GM21619 (cell line): ENCODE data around the gene AKAP13.
"Not testable (repeated sequence)": the region's sequence is repeated elsewhere in the genome, so short reads cannot be mapped to it uniquely, and the experiment has no call there.

Source experiments
- ATAC-seq: cut with Tn5 transposase; IDR thresholded peaks from one replicate; pipeline ENCODE4 v1.9.1; 2021; ENCODE audit not compliant: unreplicated experiment

The AKAP13 gene, protein sequence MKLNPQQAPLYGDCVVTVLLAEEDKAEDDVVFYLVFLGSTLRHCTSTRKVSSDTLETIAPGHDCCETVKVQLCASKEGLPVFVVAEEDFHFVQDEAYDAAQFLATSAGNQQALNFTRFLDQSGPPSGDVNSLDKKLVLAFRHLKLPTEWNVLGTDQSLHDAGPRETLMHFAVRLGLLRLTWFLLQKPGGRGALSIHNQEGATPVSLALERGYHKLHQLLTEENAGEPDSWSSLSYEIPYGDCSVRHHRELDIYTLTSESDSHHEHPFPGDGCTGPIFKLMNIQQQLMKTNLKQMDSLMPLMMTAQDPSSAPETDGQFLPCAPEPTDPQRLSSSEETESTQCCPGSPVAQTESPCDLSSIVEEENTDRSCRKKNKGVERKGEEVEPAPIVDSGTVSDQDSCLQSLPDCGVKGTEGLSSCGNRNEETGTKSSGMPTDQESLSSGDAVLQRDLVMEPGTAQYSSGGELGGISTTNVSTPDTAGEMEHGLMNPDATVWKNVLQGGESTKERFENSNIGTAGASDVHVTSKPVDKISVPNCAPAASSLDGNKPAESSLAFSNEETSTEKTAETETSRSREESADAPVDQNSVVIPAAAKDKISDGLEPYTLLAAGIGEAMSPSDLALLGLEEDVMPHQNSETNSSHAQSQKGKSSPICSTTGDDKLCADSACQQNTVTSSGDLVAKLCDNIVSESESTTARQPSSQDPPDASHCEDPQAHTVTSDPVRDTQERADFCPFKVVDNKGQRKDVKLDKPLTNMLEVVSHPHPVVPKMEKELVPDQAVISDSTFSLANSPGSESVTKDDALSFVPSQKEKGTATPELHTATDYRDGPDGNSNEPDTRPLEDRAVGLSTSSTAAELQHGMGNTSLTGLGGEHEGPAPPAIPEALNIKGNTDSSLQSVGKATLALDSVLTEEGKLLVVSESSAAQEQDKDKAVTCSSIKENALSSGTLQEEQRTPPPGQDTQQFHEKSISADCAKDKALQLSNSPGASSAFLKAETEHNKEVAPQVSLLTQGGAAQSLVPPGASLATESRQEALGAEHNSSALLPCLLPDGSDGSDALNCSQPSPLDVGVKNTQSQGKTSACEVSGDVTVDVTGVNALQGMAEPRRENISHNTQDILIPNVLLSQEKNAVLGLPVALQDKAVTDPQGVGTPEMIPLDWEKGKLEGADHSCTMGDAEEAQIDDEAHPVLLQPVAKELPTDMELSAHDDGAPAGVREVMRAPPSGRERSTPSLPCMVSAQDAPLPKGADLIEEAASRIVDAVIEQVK (N-terminal part only)

DNA sequence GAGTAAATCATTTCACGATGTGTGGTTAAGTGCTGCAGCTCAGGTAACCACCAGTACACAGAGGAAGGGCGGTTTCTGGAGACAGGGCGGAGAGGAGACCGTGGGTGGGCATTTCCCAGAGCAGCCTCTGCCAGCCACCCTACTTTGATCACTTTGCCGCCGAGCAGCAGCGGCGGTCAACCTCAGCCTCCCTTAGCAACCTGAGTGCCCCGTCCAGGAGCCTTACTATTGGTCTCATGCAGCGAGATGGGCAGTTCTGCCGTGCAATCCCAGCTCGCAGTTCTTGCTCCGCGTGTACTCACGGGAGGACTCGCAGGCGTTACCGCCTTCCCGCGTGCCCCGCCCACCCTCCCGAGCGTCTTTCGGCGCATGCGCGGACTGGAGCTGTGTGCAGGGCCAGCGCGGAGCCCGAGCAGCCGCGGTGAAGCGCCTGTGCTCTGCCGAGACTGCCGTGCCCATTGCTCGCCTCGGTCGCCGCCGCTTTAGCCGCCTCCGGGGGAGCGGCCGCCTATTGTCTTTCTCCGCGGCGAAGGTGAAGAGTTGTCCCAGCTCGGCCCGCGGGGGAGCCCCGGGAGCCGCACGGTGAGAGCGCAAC is at the start of gene AKAP13:
Gene AKAP13, plus strand, starts transcription at position 387 of the 595 bp plus-strand sequence. CDS start 105,118 bp downstream, outside the sequence.
- ATAC-seq = peak; percentile 83

DNA sequence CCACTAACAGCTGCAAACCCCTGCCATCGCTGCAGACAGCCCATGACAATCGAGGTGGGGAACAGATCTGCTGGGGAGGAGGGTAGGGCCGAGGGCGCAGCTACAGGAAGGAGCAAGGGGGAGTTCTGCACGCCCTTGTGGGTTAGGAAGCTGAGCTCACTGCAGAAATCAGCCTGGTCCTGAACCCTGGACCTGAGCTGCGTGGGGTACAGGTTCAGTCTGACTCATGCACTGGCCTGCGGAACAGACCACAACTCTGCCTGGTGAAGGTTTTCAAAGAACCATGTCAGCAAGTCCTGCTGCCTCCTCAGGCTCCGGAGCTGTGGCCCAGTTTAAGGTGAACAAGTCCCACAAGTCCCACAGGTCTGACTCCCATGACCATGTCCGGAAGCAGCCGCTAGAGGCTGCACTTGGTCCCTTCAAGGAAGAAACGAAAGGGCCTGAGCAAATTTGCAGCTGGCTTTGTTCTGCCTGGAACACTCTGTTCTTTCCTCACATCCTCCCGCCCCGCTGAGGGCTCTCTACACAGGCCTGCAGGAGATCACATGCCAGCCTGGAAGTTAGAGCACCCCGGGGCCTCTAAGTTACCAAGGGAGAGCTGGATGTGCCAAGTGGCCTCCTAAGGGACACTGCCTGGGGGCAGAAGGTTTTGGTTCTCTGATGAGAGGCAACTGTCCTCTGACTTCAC is 49.4 kb upstream of the AKAP13 start:
- peak; percentile 65 for ATAC-seq

GRCh38 chr15:85331655-85332285 is 48.6 kb upstream of the AKAP13 start:
- no peak for ATAC-seq

GRCh38 chr15:85333132-85333831 is 47.1 kb upstream of the AKAP13 start:
- ATAC-seq = no peak

GRCh38 chr15:85334241-85334640 is 46.2 kb upstream of the AKAP13 start:
- ATAC-seq = no peak

GRCh38 chr15:85335193-85335942 is 45.0 kb upstream of the AKAP13 start:
- no peak for ATAC-seq

GRCh38 chr15:85336880-85337279 is 43.5 kb upstream of the AKAP13 start:
- no peak for ATAC-seq

- no peak for ATAC-seq
Measured at GRCh38 chr15:85337425-85338074, 42.9 kb upstream of the AKAP13 start.

DNA sequence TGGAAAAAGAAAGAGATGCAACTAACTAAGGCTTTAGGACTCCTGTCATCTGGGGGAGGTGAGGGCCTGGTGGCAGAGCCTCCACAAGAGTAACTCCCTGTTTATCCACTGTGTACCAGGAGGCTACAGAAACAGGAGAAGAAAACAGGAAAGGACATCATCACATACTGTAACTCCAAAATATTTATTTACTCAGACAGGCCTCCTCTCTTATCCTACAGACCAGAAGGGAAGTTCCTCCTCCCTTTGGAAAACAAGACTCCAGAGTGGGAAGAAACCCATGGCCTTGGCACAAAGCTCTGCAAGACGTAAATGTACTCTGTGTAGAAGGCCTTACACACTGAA is 40.1 kb upstream of the AKAP13 start:
- ATAC-seq = no peak

DNA sequence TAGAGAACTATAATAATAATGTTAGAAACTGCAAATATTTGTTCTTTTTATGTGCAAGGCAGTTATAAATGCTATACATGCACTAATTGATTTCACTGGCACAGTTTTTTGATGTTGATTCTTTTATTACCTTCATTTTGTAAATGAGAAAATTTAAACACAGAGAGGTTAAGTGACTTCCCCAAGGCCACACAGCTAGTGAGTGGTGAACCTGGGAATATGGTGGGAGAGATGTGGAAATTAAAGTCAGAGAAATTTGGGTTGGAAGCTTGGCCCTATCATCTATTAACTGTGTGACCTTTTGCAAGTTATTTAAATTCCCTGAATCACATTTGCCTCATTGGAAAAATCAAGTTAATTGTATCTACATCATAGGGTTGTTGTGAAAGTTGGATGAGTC is 39.6 kb upstream of the AKAP13 start:
- ATAC-seq = no peak

- not testable (repeated sequence) for ATAC-seq
Measured at GRCh38 chr15:85342163-85342562, 38.2 kb upstream of the AKAP13 start.

GRCh38 chr15:85343443-85343842 is 37.0 kb upstream of the AKAP13 start:
- ATAC-seq = not testable (repeated sequence)

- not testable (repeated sequence) for ATAC-seq
Measured at GRCh38 chr15:85344241-85344640, 36.2 kb upstream of the AKAP13 start.

GRCh38 chr15:85344653-85345114 is 35.7 kb upstream of the AKAP13 start:
- not testable (repeated sequence) for ATAC-seq

DNA sequence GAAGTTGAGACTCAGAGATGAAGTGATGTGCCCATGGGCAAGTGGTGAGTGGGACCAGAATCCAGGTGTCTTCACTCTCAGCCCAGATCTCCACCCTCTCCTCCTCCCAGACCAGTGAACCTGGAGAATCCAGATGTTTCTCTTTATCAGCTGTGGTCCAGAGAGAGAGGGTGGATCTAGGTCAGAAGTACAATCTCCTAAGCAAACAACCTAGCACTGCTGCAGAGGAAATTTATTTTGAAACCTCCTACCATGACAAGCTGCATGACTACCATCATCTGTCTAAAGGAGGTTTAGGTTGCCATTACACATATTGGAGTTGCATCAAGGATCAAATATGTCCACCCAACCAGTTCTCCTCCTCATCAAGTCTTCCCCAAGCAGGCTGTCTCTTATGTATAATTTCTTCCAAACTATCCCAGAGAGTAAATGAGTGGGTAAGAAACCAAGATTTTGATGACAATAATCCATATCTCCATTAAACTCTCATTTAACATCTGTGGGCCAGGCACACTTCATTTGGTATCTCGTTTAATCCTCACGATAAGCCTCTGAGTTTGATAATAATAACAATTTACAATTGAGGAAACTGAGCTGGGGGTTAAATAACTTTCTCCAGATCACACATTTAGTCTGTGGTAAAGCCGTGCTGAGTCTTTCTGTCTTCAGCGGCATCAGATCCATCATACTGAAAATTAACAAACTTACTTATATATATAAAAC is 35.0 kb upstream of the AKAP13 start:
- ATAC-seq = not testable (repeated sequence)

GRCh38 chr15:85346462-85347084 is 33.8 kb upstream of the AKAP13 start:
- not testable (repeated sequence) for ATAC-seq
